ENCODE data around the gene SLC35G1.

The SLC35G1 gene

GRCh38 chr10:93893646-93894515 lies at the start of gene SLC35G1:
Gene SLC35G1, plus strand, starts transcription at chr10:93893978. Its CDS starts 56 bp downstream, at chr10:93894034.
- peak; percentile 18 for DNase-seq

GRCh38 chr10:93844979-93845626 lies 48.7 kb upstream of the SLC35G1 start:
- no peak for DNase-seq

GRCh38 chr10:93849593-93849992 lies 44.2 kb upstream of the SLC35G1 start:
- DNase-seq: no peak

GRCh38 chr10:93850031-93851015 lies 43.5 kb upstream of the SLC35G1 start:
- DNase-seq: no peak

- DNase-seq: no peak
These were observed 42.6 kb upstream of the SLC35G1 start for GRCh38 chr10:93851169-93851568.

- no peak for DNase-seq
These were observed 41.2 kb upstream of the SLC35G1 start for GRCh38 chr10:93852476-93853095.

GRCh38 chr10:93854975-93855374 lies 38.8 kb upstream of the SLC35G1 start:
- no peak for DNase-seq

GRCh38 chr10:93856349-93857145 lies 37.2 kb upstream of the SLC35G1 start:
- no peak for DNase-seq

- DNase-seq: no peak
These were observed 34.6 kb upstream of the SLC35G1 start for GRCh38 chr10:93859049-93859655.

GRCh38 chr10:93861825-93862224 lies 32.0 kb upstream of the SLC35G1 start:
- DNase-seq: no peak

GRCh38 chr10:93865794-93866425 lies 27.9 kb upstream of the SLC35G1 start:
- no peak for DNase-seq

GRCh38 chr10:93867525-93867924 lies 26.3 kb upstream of the SLC35G1 start:
- DNase-seq: no peak

GRCh38 chr10:93871671-93872204 lies 22.0 kb upstream of the SLC35G1 start:
- no peak for DNase-seq

- DNase-seq: no peak
These were observed 21.2 kb upstream of the SLC35G1 start for GRCh38 chr10:93872375-93873158.

- DNase-seq: no peak
These were observed 20.2 kb upstream of the SLC35G1 start for GRCh38 chr10:93873420-93874115.

- DNase-seq: no peak
These were observed 19.3 kb upstream of the SLC35G1 start for GRCh38 chr10:93874309-93875031.

GRCh38 chr10:93875032-93875358 lies 18.8 kb upstream of the SLC35G1 start:
- no peak for DNase-seq

GRCh38 chr10:93876381-93876780 lies 17.4 kb upstream of the SLC35G1 start:
- no peak for DNase-seq

Measured in GOT3 (cell line).